ENCODE data around the gene TKFC.

Gene TKFC, protein sequence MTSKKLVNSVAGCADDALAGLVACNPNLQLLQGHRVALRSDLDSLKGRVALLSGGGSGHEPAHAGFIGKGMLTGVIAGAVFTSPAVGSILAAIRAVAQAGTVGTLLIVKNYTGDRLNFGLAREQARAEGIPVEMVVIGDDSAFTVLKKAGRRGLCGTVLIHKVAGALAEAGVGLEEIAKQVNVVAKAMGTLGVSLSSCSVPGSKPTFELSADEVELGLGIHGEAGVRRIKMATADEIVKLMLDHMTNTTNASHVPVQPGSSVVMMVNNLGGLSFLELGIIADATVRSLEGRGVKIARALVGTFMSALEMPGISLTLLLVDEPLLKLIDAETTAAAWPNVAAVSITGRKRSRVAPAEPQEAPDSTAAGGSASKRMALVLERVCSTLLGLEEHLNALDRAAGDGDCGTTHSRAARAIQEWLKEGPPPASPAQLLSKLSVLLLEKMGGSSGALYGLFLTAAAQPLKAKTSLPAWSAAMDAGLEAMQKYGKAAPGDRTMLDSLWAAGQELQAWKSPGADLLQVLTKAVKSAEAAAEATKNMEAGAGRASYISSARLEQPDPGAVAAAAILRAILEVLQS

DNA sequence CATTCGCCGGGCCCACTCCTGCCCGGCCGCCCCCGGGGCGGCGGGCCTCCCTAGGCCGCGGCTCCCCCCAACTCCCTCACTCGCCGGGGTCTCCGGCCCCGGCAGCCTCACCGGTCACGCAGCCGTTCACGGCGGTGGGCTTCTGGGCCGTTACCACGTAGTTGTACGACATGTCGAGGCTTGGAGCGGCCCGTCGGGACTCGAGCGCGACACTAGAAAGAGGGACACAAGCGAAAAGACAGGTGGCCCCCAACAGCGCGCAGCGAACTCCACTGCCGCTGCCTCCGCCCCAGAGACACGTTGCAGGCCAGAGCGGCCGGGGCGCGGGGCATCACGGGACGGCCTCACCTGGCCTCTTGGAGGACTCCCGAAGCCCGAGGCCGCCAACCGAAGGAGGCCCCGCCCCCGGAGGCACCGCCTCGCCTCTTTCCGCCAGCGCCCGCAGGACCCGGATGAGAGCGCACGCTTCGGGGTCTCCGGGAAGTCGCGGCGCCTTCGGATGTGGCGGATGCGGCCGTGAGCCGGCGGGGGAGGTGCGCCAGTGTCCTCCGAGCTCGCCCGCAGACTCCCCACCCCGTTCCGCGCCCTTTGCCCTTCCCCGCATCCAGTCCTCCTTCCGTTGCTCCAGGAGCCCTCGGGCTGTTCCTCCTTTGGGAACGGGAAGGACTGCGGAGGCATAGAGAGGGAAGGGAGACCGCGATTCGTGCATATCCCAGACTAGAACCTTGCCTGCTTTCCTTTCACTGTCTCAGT, at the start of gene TKFC, which contains the start of gene DDB1:
Gene TKFC, plus strand, starts transcription at position 432 of the 753 bp plus-strand sequence. CDS start 1,501 bp downstream, outside the sequence.
Gene DDB1, minus strand, starts transcription at position 309 of the 753 bp plus-strand sequence. Its CDS starts 137 bp downstream, at position 172.
- DNase-seq (ENCODE audit: insufficient read length, low spot score) (peak; percentile 94), FAIRE-seq (no peak)
- peak; percentile 87 for TF ChIP-seq POLR2A (IDR thresholded peaks at IDR 0.05; ENCODE audit: low read depth, low read length)

DNA sequence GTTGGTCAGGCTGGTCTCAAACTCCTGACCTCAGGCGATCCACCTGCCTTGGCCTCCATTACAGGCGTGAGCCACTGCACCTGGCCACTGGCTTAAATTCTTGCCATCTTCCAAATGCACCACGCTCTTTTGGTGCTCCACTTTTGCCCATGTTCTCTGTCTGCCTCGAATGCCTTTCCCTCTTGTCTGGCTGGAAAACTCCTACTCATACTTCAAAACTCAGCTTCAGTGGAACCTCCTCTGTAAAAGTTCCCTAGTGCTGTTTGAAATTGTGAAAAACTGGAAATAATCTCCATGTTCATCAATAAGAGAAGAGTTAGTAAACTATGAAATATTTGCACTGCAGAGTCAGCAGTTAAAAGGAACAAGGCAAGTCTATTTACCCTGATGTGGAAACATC, 49.4 kb upstream of the TKFC start:
- TF ChIP-seq POLR2A (IDR thresholded peaks at IDR 0.05; ENCODE audit: low read depth, low read length), result no peak
- no peak for FAIRE-seq
- DNase-seq (ENCODE audit: insufficient read length, low spot score), result no peak

DNA sequence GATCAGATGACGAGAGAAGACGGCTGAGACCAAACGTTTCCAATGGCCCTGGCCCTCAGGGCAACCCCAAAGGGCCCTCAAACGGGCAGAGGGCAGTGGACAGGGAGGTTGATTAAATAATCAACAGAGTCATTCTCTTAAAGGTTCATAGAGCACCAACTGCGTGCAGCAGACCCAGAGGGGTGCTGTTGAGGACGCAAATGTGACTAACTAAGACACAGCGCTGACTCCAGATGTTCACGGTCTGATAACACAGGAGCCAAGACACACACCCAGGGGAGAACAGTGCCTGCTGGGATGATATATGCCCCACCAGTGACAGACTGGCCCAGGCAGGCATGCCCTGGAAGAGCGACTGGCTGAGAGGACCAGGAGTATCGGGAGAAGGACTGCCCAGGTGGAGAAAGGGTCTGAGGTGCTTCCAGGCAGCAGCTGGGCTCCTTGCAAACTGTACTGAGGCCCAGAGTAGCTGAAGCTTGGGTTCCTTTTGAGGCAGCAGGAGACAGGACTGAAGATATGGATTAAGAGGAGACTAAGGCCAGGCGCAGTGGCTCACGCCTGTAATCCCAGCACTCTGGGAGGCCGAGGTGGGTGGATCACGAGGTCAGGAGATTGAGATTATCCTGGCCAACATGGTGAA, 45.6 kb upstream of the TKFC start:
- DNase-seq (ENCODE audit: insufficient read length, low spot score) (no peak), FAIRE-seq (no peak)
- no peak for TF ChIP-seq POLR2A (IDR thresholded peaks at IDR 0.05; ENCODE audit: low read depth, low read length)

DNA sequence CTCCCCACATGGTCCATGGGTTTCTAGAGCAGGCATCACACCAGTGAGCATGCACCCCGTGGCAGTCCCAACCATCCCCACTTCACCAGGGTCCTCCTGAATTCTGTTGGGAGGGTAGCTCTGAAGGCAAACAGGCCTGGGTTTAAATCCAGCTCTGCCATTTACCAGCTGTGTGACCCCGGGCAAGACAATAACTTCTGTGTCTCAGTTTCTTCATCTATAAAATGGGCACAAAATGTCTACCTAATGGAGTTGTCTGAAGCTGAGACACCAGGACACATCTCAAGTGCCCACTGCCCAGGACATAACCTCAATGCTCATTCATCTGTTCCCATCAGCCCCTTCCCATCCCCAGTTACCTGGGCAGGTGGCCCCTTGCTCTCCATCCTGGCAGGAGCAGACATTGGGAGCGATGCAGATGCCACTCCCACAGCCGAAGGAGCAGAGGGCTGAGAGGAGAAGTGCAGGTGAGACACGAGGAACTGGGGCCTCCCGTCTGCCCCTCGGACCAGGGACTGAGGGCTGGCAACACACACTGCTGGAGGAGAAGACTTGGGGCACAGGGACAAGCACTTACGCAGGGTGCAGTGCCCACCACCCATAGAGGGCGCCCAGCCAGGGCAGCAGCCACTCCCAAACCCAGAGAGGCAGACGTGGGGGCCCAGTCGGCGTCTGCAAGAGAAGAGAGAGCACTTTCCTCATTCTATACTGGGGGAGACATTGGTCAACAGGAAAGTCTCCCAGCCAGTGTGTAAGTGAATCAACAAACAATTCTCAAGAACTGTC, 41.9 kb upstream of the TKFC start:
- TF ChIP-seq POLR2A (IDR thresholded peaks at IDR 0.05; ENCODE audit: low read depth, low read length), result no peak
- FAIRE-seq (no peak), DNase-seq (ENCODE audit: insufficient read length, low spot score) (no peak)

DNA sequence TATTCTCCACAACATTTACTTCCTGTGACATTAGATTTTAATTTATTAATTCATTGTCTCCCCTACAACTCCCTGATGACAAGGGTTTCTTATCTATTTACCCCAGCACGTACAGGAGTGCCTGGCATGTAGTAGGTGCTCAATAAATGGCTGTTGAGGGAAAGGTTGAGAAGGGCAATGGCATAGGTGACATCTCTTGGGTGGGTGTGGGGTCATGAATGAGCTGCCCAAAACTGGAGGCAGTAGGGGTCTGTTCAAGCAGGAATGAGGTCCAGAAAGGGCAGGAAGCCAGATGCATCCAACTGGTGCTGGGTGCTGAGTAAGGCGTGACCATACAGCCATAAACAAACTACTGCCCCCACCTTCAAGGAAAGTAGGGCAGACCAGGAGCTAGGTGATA, 40.7 kb upstream of the TKFC start:
- FAIRE-seq (no peak), DNase-seq (ENCODE audit: insufficient read length, low spot score) (no peak)
- TF ChIP-seq POLR2A (IDR thresholded peaks at IDR 0.05; ENCODE audit: low read depth, low read length), result no peak

DNA sequence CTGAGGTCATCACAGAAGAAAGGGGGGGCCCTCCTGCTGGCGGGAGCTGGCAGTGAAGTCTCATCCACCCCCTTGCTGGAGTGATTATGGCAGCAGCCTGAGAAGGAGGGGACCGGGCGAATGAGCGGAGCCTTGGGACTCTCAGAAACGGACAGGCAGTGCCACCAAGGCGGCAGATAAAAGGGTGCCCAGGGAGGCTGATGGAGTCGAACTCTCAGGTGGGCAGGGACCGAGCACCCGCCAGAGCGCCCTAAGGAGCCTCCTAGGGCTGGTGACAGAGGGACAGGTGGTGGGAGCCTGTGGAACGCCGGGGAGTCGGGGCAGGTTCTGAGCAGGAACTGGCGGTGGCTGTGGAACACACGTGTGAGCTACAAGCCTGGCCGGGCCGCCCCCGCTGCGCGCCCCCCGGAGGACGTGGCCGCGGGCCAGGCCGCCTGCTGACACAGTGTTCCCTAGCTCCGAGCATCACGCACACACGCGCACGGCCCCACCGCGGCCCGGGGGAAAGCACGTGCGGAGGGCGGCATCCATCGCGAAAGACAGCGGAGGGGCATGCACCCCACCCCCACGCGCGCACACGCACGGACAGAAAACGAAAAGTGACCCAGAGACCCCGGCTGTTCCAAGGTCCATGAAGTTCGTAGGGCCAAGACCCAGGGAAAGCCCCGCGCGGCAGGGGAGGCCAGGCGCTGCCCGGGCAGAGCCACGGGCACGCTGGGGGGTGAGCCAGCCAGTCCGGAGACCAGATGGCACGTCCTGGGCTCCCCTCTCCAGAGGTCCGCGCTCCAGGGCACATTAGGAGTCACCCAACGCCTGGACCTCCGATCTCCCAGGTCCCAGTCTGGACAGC, 38.9 kb upstream of the TKFC start:
- peak; percentile 49 for DNase-seq (ENCODE audit: insufficient read length, low spot score)
- no peak for TF ChIP-seq POLR2A (IDR thresholded peaks at IDR 0.05; ENCODE audit: low read depth, low read length)

DNA sequence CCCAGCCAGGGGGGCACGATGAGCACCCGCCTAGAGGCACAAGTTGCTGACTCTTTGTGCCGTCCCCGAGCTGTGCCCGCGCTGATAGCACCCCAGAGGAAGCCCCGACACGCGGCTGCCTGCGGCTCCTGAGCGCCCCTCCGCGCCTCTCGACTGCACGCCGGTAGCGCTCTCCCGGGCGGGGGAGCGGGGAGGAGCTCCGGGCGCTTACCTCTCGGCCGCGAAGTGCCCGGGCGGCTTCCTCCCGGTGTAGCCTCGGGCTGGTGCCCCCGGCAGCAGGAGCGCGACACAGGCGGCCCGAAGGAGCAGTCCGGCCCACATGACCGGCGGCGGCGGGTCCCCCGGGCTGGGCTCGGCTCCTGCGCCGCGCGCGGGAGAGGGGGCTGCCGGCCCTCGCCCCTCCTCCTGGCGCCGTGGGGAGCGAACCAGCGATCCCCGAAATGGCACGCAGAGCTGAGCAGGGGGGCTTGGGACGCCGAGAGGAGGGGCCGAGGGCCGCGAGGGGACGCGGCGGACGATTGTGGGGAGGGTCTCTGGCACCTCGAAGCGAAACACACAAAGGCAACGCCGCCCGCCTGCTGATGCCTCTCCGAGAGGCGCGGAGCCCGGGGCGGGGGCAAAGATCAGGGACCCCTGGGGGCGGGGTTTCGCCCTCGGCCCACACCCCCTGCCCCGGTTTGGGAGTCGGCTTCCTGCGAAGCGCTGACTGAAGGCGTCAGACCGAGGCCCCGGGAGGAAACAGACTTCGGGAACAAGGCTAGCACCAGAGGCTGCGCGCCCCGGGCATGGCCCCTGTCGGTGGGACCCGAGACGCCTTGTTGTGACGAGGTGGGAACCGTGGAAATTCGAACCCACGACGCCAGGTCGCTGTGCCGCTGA, 38.1 kb upstream of the TKFC start, which contains the start of gene VWCE:
Gene VWCE, minus strand, starts transcription at position 600 of the 879 bp plus-strand sequence. Its CDS starts 279 bp downstream, at position 321.
- TF ChIP-seq POLR2A (IDR thresholded peaks at IDR 0.05; ENCODE audit: low read depth, low read length), result no peak
- DNase-seq (ENCODE audit: insufficient read length, low spot score) (peak; percentile 49), FAIRE-seq (no peak)

More for the DNA sequence above, 38.9 kb upstream of the TKFC start:
- no peak for FAIRE-seq

DNA sequence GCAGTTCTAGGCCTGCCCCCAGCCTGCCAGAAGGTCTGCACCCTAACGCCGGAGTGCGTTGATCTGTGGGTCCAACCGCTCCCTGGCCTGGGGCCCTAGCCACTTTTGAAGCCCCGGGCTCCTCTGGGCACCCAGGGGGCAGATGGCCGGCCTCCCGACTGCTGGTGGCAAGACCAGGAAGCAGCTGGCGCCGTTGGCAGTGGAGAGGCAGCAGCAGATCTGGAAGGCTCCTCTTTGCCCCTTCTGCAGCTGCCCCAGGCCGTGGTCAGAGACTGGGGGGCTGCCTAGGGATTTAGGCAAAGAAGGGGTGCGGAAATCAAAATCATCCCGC, 37.5 kb upstream of the TKFC start:
- TF ChIP-seq POLR2A (IDR thresholded peaks at IDR 0.05; ENCODE audit: low read depth, low read length), result no peak
- no peak for DNase-seq (ENCODE audit: insufficient read length, low spot score)
- FAIRE-seq, result no peak

DNA sequence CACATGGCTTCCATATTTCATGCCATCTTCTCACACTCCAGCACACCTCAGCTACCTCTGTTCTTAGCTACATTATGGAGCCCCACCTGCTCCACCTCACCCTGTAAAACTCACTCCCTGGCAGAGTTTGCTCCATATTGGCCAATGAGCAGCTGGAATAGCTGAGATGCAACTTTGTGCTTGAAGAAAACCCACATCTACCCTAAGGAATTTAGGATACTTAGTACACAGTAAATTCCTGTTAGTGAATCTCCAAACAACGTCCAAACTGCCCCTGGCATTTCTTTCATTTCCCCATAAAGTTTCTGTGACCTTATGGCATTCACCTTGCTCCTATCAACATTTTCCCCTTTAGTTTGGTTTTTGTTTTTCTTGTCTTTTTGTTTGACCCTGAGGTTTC, 35.7 kb upstream of the TKFC start:
- DNase-seq (ENCODE audit: insufficient read length, low spot score) (no peak), FAIRE-seq (no peak)
- TF ChIP-seq POLR2A (IDR thresholded peaks at IDR 0.05; ENCODE audit: low read depth, low read length), result no peak

DNA sequence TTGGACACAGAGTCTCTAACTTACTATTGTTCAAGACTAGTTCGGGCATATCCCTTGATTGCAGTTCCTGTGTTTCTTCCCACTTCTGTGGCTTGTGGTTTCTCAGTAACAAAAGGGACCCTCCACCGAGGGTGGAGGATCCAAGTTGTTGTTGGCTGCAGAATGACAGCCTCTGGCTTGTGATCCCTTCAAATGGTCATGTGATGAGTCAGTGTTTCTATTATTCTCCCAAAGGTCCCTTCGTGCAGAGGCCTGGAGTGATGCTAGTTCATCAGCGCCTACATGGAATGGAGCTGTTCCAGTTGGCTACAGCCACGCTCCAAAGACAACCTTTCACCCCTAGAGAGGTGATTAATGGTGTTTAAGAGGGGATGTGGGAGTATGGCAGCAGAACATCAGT, 35.3 kb upstream of the TKFC start:
- no peak for TF ChIP-seq POLR2A (IDR thresholded peaks at IDR 0.05; ENCODE audit: low read depth, low read length)
- FAIRE-seq (no peak), DNase-seq (ENCODE audit: insufficient read length, low spot score) (peak; percentile 63)

DNA sequence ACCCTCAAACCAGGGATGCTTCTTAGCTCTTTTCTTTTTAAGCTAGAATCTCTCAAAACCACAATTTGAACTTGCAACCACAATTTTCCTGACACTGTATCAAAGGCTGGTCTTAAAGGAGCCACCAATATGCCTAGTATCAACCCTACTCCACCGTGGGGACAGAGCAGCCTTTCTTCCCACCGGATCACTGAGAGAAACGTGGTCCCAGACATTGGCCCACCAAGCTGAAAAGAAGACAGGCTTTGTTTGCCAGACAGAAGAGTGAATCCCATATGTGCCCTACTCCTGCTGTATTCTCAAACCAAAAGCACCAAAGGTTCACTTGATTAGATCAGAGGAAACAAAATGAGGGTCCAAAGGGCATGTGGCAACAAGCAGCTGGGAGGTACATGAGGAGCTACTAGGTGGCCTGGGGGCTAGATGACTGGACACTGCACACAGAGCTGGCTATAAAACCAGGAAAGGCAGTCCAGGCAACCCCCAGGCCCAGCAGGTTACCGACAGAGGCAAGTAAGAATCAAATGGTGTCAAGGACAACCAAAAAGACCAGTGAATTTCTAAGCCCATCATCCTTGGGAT, 34.3 kb upstream of the TKFC start:
- DNase-seq (ENCODE audit: insufficient read length, low spot score), result no peak
- no peak for FAIRE-seq
- TF ChIP-seq POLR2A (IDR thresholded peaks at IDR 0.05; ENCODE audit: low read depth, low read length), result no peak
